WTC11 (cell line): ENCODE data around the gene TINAGL1. TPM values are rescaled to one million over a fixed set of nuclear protein-coding genes. Genes with fewer than 3 reads are reported as not detected.

Source experiments
- ATAC-seq: fragments of 200-7000 bp; cut with Tn5 transposase; 2 replicates; pipeline ENCODE4 v1.10.0; 2021; ENCODE audit warnings: mild to moderate bottlenecking, moderate library complexity
- CTCF ChIA-PET: fragments of 300-600 bp; sonication (Branson Sonifier 250); formaldehyde crosslinking; loops from one replicate; lab custom pipeline; 2021; ENCODE audit warnings: antibody characterized with exemption; lab: Charles Lee
- POLR2A ChIA-PET: fragments of 350-600 bp; sonication (Branson Sonifier 250); formaldehyde crosslinking; loops from one replicate; lab custom pipeline; 2021; ENCODE audit warnings: antibody characterized with exemption; lab: Charles Lee
- DNase-seq: peaks from one replicate; pipeline ENCODE4 v3.0.0; 2021; ENCODE audit warnings: low spot score
- H3K27ac Mint-ChIP-seq: 2 replicates; pipeline ENCODE4 v1.8.0; 2021; ENCODE audit warnings: mixed read lengths
- H3K27me3 Mint-ChIP-seq: 2 replicates; pipeline ENCODE4 v1.8.0; 2021; ENCODE audit warnings: low read depth, mild to moderate bottlenecking, moderate library complexity, mixed read lengths
- H3K36me3 Mint-ChIP-seq: 2 replicates; pipeline ENCODE4 v1.8.0; 2021; ENCODE audit warnings: mixed read lengths
- H3K4me1 Mint-ChIP-seq: 2 replicates; pipeline ENCODE4 v1.8.0; 2022; ENCODE audit warnings: mixed read lengths
- H3K4me3 Mint-ChIP-seq: 2 replicates; pipeline ENCODE4 v1.8.0; 2021; ENCODE audit warnings: mild to moderate bottlenecking, moderate library complexity, mixed read lengths
- H3K9me3 Mint-ChIP-seq: 2 replicates; pipeline ENCODE4 v1.8.0; 2021; ENCODE audit warnings: mixed read lengths
- AFF4 ChIP-seq: sonication (generic); formaldehyde crosslinking; IDR thresholded peaks from 2 replicates; pipeline ENCODE4 v1.8.1; 2023; ENCODE audit warnings: mild to moderate bottlenecking, missing genetic modification reagents, borderline replicate concordance
- ATF2 ChIP-seq: sonication (generic); formaldehyde crosslinking; IDR thresholded peaks from 2 replicates; pipeline ENCODE4 v1.8.1; 2022; ENCODE audit warnings: low read depth, missing genetic modification reagents, borderline replicate concordance
- CREB1 ChIP-seq: sonication (generic); formaldehyde crosslinking; IDR thresholded peaks from 2 replicates; pipeline ENCODE4 v1.8.0; 2023; ENCODE audit warnings: mild to moderate bottlenecking, missing genetic modification reagents
- CTCF ChIP-seq: fragments of 200-600 bp; IDR thresholded peaks from 2 replicates; pipeline ENCODE4 v1.8.0; 2022; ENCODE audit warnings: antibody characterized with exemption
- E2F1 ChIP-seq: sonication (generic); formaldehyde crosslinking; IDR thresholded peaks from 2 replicates; pipeline ENCODE4 v1.8.0; 2022; ENCODE audit warnings: mild to moderate bottlenecking, missing genetic modification reagents
- EMX1 ChIP-seq: fragments of 250-450 bp; sonication (Bioruptor Pico); IDR thresholded peaks from 2 replicates; pipeline ENCODE4 v1.8.0; 2021; ENCODE audit warnings: mild to moderate bottlenecking
- GABPB1 ChIP-seq: sonication (generic); formaldehyde crosslinking; IDR thresholded peaks from 2 replicates; pipeline ENCODE4 v1.8.1; 2023; ENCODE audit warnings: mild to moderate bottlenecking, missing genetic modification reagents
- GTF2I ChIP-seq: fragments of 250-450 bp; sonication (Bioruptor Pico); conservative IDR thresholded peaks from 2 replicates; pipeline ENCODE4 v1.4.0; 2021; ENCODE audit warnings: mild to moderate bottlenecking
- NR2C2 ChIP-seq: sonication (generic); formaldehyde crosslinking; IDR thresholded peaks from 2 replicates; pipeline ENCODE4 v1.8.0; 2022; ENCODE audit warnings: mild to moderate bottlenecking, missing genetic modification reagents
- OVOL2 ChIP-seq: fragments of 250-450 bp; sonication (Bioruptor Pico); IDR thresholded peaks from 2 replicates; pipeline ENCODE4 v1.9.0; 2021; ENCODE audit warnings: mild to moderate bottlenecking, borderline replicate concordance
- PRRX2 ChIP-seq: fragments of 250-450 bp; sonication (Bioruptor Pico); IDR thresholded peaks from 2 replicates; pipeline ENCODE4 v1.8.0; 2021; ENCODE audit warnings: mild to moderate bottlenecking
- RORB ChIP-seq: fragments of 250-450 bp; sonication (Bioruptor Pico); IDR thresholded peaks from 2 replicates; pipeline ENCODE4 v1.9.0; 2021; ENCODE audit warnings: mild to moderate bottlenecking
- TCF7 ChIP-seq: sonication (generic); formaldehyde crosslinking; IDR thresholded peaks from 2 replicates; pipeline ENCODE4 v1.8.0; 2022; ENCODE audit warnings: mild to moderate bottlenecking, low read depth, missing genetic modification reagents, moderate library complexity
- ZNF121 ChIP-seq: sonication (generic); formaldehyde crosslinking; IDR thresholded peaks from 2 replicates; pipeline ENCODE4 v1.8.0; 2023; ENCODE audit warnings: missing genetic modification reagents
- ZNF425 ChIP-seq: fragments of 250-450 bp; sonication (Bioruptor Pico); conservative IDR thresholded peaks from 2 replicates; pipeline ENCODE4 v1.9.0; 2021; ENCODE audit warnings: mild to moderate bottlenecking
- ZNF512 ChIP-seq: sonication (generic); formaldehyde crosslinking; IDR thresholded peaks from 2 replicates; pipeline ENCODE4 v1.8.1; 2022; ENCODE audit warnings: missing genetic modification reagents, borderline replicate concordance
- total RNA-seq: library from RNA; stranded (reverse); gene quantifications from 3 replicates; pipeline ENCODE4 v1.2.3, GENCODE V29; 2021

The TINAGL1 gene
- total RNA-seq, 1 experiment from 2014 or later, result 7.2 TPM

GRCh38 chr1:31529999-31530684 lies 46.2 kb upstream of the TINAGL1 start (continued):
- TF ChIP-seq ATF2 (CRISPR knock-in tag), result no peak
- no peak for TF ChIP-seq TCF7 (CRISPR knock-in tag)
- no peak for TF ChIP-seq AFF4 (CRISPR knock-in tag)
- no peak for TF ChIP-seq EMX1
- TF ChIP-seq ZNF512 (CRISPR knock-in tag), result no peak
- no peak for TF ChIP-seq GTF2I (CRISPR knock-in tag)

GRCh38 chr1:31531177-31531999 lies 44.9 kb upstream of the TINAGL1 start:
- H3K4me1 Mint-ChIP-seq, result peaks cover 4% of the 10 kb centered on the region
- H3K27ac Mint-ChIP-seq, result no peak overlapping the region; the same call in 1 of the 2 replicates
- H3K4me3 Mint-ChIP-seq, result no peak overlapping the region
- no peaks in the 10 kb centered on the region for H3K36me3 Mint-ChIP-seq
- CTCF ChIA-PET, result interaction anchor here (0.9 to 3.1 kb wide), 6 partner anchors 18 to 258 kb away, joined by 3 to 16 read pairs (median 6); no protein-coding TSS in a partner anchor
- no peaks in the 10 kb centered on the region; the same call in none of the 2 replicates for H3K27me3 Mint-ChIP-seq
- peak; percentile 48; the same call in 1 of the 2 replicates for ATAC-seq
- no peaks in the 10 kb centered on the region; the same call in 1 of the 2 replicates for H3K9me3 Mint-ChIP-seq
- POLR2A ChIA-PET, result no interaction called here
- no peak for DNase-seq
- TF ChIP-seq GABPB1 (CRISPR knock-in tag) (no peak), GTF2I (CRISPR knock-in tag) (no peak), RORB (no peak), NR2C2 (CRISPR knock-in tag) (no peak), EMX1 (no peak), ZNF121 (CRISPR knock-in tag) (no peak), CREB1 (CRISPR knock-in tag) (no peak), OVOL2 (CRISPR knock-in tag) (no peak), E2F1 (no peak), ZNF425 (CRISPR knock-in tag) (no peak), PRRX2 (CRISPR knock-in tag) (no peak), CTCF (no peak), ZNF512 (CRISPR knock-in tag) (no peak)
